HCT116 (cell line): ENCODE data around the gene CISH. TPM values are rescaled to one million over a fixed set of nuclear protein-coding genes. Genes with fewer than 3 reads are reported as not detected.

ENCODE experiments used
- ATAC-seq: fragments of 200-7000 bp; cut with Tn5 transposase; 2 replicates; pipeline ENCODE4 v1.9.1; 2020; ENCODE audit warnings: mild to moderate bottlenecking, moderate library complexity
- BruUV-seq: library from RNA; stranded (reverse); fragments of 400-500 nt; replicated peaks from 2 replicates; lab custom pipeline; 2021; lab: Mats Ljungman, UMichigan
- CTCF ChIA-PET: fragments of 300-600 bp; sonication (Branson Sonifier 250); formaldehyde crosslinking; loops from one replicate; lab custom pipeline; 2021; ENCODE audit warnings: antibody characterized with exemption; lab: Charles Lee
- POLR2A ChIA-PET: fragments of 300-600, 350-600 bp; sonication (Branson Sonifier 250); formaldehyde crosslinking; loops from one replicate; lab custom pipeline; 2021; ENCODE audit warnings: antibody characterized with exemption; lab: Charles Lee
- RAD21 ChIA-PET, 2 experiments: fragments of 300-600 bp; sonication (Branson Sonifier 250); formaldehyde crosslinking; loops; one replicate each; lab custom pipeline; 2023; ENCODE audit warnings: low total read pairs in 2 of 2; ENCODE audit not compliant: uncharacterized antibody in 2 of 2, unreplicated experiment in 2 of 2, low non-redundant PET in 1 of 2; lab: Charles Lee
- DNase-seq: peaks from one replicate; pipeline ENCODE4 v3.0.0-alpha.2; 2010; ENCODE audit warnings: low read depth, low spot score
- H2AFZ ChIP-seq: fragments of 200-600 bp; shearing (Covaris generic), sonication (generic); 2 replicates; pipeline ENCODE4 v1.6.1; 2017; ENCODE audit warnings: low read depth, mixed run types, mixed read lengths, antibody characterized with exemption, low read length; ENCODE audit not compliant: poor library complexity, severe bottlenecking
- H3K27ac ChIP-seq: 2 replicates; pipeline ENCODE4 v1.5.1; 2012; ENCODE audit warnings: low read depth, low read length
- H3K27me3 ChIP-seq: fragments of 200-600 bp; sonication (generic); 2 replicates; pipeline ENCODE4 v1.6.1; 2016; ENCODE audit warnings: mixed run types, low read length, mixed read lengths; ENCODE audit not compliant: insufficient read depth
- H3K36me3 ChIP-seq, 2 experiments: fragments of 200-500 bp in 1 of 2; fragments of 200-600 bp in 1 of 2; sonication (Bioruptor generic) in 1 of 2; sonication (generic) in 1 of 2; 2 replicates each; pipeline versions ENCODE4 v1.5.1 to v1.6.1; 2014 to 2016; ENCODE audit warnings: low read length in 2 of 2, inconsistent platforms in 1 of 2, mixed read lengths in 1 of 2, mixed run types in 1 of 2; ENCODE audit not compliant: insufficient read depth in 2 of 2, control insufficient read depth in 1 of 2
- H3K4me1 ChIP-seq, 2 experiments: fragments of 200-600 bp in 1 of 2; sonication (generic) in 1 of 2; 2 replicates each; pipeline versions ENCODE4 v1.5.1 to v1.6.1; 2012 to 2017; ENCODE audit warnings: low read length in 2 of 2, inconsistent platforms in 1 of 2, mild to moderate bottlenecking in 1 of 2, mixed read lengths in 1 of 2, mixed run types in 1 of 2, moderate library complexity in 1 of 2; ENCODE audit not compliant: insufficient read depth in 2 of 2, control insufficient read depth in 1 of 2
- H3K4me2 ChIP-seq: fragments of 200-600 bp; sonication (generic); 2 replicates; pipeline ENCODE4 v1.6.1; 2017; ENCODE audit warnings: mixed run types, low read length, mixed read lengths
- H3K4me3 ChIP-seq, 2 experiments: fragments of 200-600 bp in 1 of 2; sonication (generic) in 1 of 2; replicated peaks in 1 of 2; 2 replicates each; pipeline ENCODE4 v1.5.1; 2011 to 2016; ENCODE audit warnings: low read length in 2 of 2, control low read depth in 1 of 2, low read depth in 1 of 2, mild to moderate bottlenecking in 1 of 2, mixed read lengths in 1 of 2, mixed run types in 1 of 2
- H3K79me2 ChIP-seq: fragments of 200-600 bp; sonication (generic); 2 replicates; pipeline ENCODE4 v1.6.1; 2017; ENCODE audit warnings: mild to moderate bottlenecking, mixed run types, low read length, moderate library complexity, mixed read lengths; ENCODE audit not compliant: insufficient read depth
- H3K9ac ChIP-seq: fragments of 200-600 bp; sonication (generic); 2 replicates; pipeline ENCODE4 v1.6.1; 2016; ENCODE audit warnings: low read length, mixed read lengths
- H3K9me2 ChIP-seq: fragments of 200-600 bp; sonication (generic), shearing (Covaris generic); 2 replicates; pipeline ENCODE4 v1.6.1; 2017; ENCODE audit warnings: mixed run types, mild to moderate bottlenecking, moderate library complexity; ENCODE audit not compliant: insufficient read depth
- H3K9me3 ChIP-seq, 2 experiments: fragments of 200-500 bp in 1 of 2; fragments of 200-600 bp in 1 of 2; sonication (Bioruptor generic) in 1 of 2; sonication (generic) in 1 of 2; 2 replicates each; pipeline ENCODE4 v1.6.1; 2014 to 2017; ENCODE audit warnings: low read length in 2 of 2, mixed read lengths in 2 of 2, inconsistent platforms in 1 of 2, low read depth in 1 of 2, mild to moderate bottlenecking in 1 of 2, mixed run types in 1 of 2, moderate library complexity in 1 of 2; ENCODE audit not compliant: control insufficient read depth in 1 of 2, insufficient read depth in 1 of 2
- H4K20me1 ChIP-seq: fragments of 200-600 bp; sonication (generic), shearing (Covaris generic); 2 replicates; pipeline ENCODE4 v1.6.1; 2017; ENCODE audit warnings: mixed run types, mild to moderate bottlenecking, moderate library complexity; ENCODE audit not compliant: insufficient read depth
- CBX3 ChIP-seq: IDR thresholded peaks from 2 replicates; pipeline ENCODE4 v1.6.1; 2012; ENCODE audit warnings: low read depth
- CEBPB ChIP-seq: IDR thresholded peaks from 2 replicates; pipeline ENCODE4 v1.6.1; 2012; ENCODE audit warnings: low read depth
- CTCF ChIP-seq, 3 experiments: fragments of 200-600 bp in 1 of 3; sonication (generic) in 1 of 3; IDR thresholded peaks in 2 of 3; conservative IDR thresholded peaks in 1 of 3; 2 replicates each; pipeline ENCODE4 v1.5.1; 2012 to 2017; ENCODE audit warnings: low read depth in 2 of 3, low read length in 2 of 3, antibody characterized with exemption in 1 of 3, borderline replicate concordance in 1 of 3, control low read depth in 1 of 3, mild to moderate bottlenecking in 1 of 3, mixed read lengths in 1 of 3, mixed run types in 1 of 3, moderate library complexity in 1 of 3; ENCODE audit not compliant: insufficient read depth in 1 of 3
- EGR1 ChIP-seq: IDR thresholded peaks from 2 replicates; pipeline ENCODE4 v1.6.1; 2012; ENCODE audit warnings: low read depth
- ELF1 ChIP-seq: IDR thresholded peaks from 2 replicates; pipeline ENCODE4 v1.6.1; 2012; ENCODE audit warnings: low read depth, borderline replicate concordance
- EZH2 ChIP-seq: fragments of 200-600 bp; sonication (generic); IDR thresholded peaks from 2 replicates; pipeline ENCODE4 v1.6.1; 2017; ENCODE audit warnings: antibody characterized with exemption, mixed run types
- EZH2phosphoT487 ChIP-seq: fragments of 200-600 bp; IDR thresholded peaks from 2 replicates; pipeline ENCODE4 v1.6.1; 2018; ENCODE audit warnings: antibody characterized with exemption, borderline replicate concordance
- FOSL1 ChIP-seq: IDR thresholded peaks from 2 replicates; pipeline ENCODE4 v1.6.1; 2012; ENCODE audit warnings: low read depth
- JUND ChIP-seq: IDR thresholded peaks from 2 replicates; pipeline ENCODE4 v1.6.1; 2012
- MAX ChIP-seq: IDR thresholded peaks from 2 replicates; pipeline ENCODE4 v1.6.1; 2012
- POLR2AphosphoS5 ChIP-seq: IDR thresholded peaks from 2 replicates; pipeline ENCODE4 v1.6.1; 2011; ENCODE audit warnings: mild to moderate bottlenecking, low read depth, low read length, moderate library complexity
- RAD21 ChIP-seq: IDR thresholded peaks from 2 replicates; pipeline ENCODE4 v1.6.1; 2012; ENCODE audit warnings: low read depth, mild to moderate bottlenecking
- TCF7L2 ChIP-seq: IDR thresholded peaks from 2 replicates; pipeline ENCODE4 v1.7.0; 2011; ENCODE audit warnings: borderline replicate concordance, inconsistent platforms; ENCODE audit not compliant: insufficient read depth, insufficient read length; ENCODE audit errors: extremely low read depth
- ZFX ChIP-seq: fragments of 450-650 bp; IDR thresholded peaks from 2 replicates; pipeline ENCODE4 v1.6.1; 2017
- ZNF274 ChIP-seq: fragments of 200-500 bp; sonication (Bioruptor generic); IDR thresholded peaks from 2 replicates; pipeline ENCODE4 v1.6.1; 2014; ENCODE audit warnings: mild to moderate bottlenecking, low read depth, low read length, inconsistent platforms
- intact Hi-C: fragments of 100-400 bp; cut with micrococcal nuclease; formaldehyde crosslinking; loops from 2 replicates; pipeline ENCODE4 v1.10.0; 2022
- total RNA-seq: library from RNA; stranded (reverse); gene quantifications from one replicate; pipeline ENCODE4 v1.2.1, GENCODE V29; 2021; ENCODE audit not compliant: unreplicated experiment

The CISH gene
- total RNA-seq, 1 experiment from 2014 or later, result 4.5 TPM

DNA sequence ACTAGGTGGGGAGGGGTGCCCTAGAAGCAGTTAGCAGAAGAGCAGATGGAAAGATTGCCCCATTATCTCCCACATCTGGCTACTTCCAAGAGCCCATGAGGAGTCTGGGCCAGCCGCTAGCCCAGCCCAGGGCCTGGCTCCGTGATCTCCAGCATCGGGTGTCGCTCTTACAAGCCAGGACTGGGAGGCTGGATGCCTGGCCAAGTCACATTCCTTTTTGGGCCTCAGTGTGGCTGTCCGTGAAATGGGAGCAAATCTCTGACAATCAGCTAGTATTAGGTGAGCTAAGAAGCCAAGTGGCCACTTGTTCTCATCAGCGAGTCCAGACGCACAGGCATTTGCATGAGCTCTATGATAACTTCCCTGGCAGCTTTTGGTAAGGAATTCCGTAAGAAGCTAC lies 39.9 kb upstream of the CISH start:
- no peak overlapping the region for H3K4me3 ChIP-seq
- H3K36me3 ChIP-seq, result peaks cover 0 to 6% of the 10 kb centered on the region in 2 experiments; a peak in 2 of 4 replicates
- ChIA-PET POLR2A (interaction anchor here (1.0 to 1.1 kb wide), 2 partner anchors 8 to 35 kb away, joined by 3 read pairs; partner anchors contain the start of gene MAPKAPK3), CTCF (interaction anchor here (2.8 to 4.9 kb wide), 2 partner anchors 24 to 34 kb away, joined by 29 to 83 read pairs; partner anchors contain the start of gene MAPKAPK3), RAD21 (interaction anchor here (0.8 to 2.0 kb wide), 2 partner anchors 24 to 35 kb away, joined by 3 to 12 read pairs; no protein-coding TSS in a partner anchor)
- intact Hi-C loops, result no loop called here
- H3K27ac ChIP-seq, result no peak overlapping the region
- H3K9me3 ChIP-seq, result no peaks in the 10 kb centered on the region
- no peak overlapping the region for H2AFZ ChIP-seq
- H3K9me2 ChIP-seq, result no peaks in the 10 kb centered on the region
- no peak for ATAC-seq
- H4K20me1 ChIP-seq, result no peaks in the 10 kb centered on the region
- no peak for TF ChIP-seq CTCF (IDR thresholded peaks at IDR 0.05 in 2 of 3, conservative IDR thresholded peaks at IDR 0.05 in 1 of 3; ENCODE audit: borderline replicate concordance in 1 of 3, insufficient read depth in 1 of 3, low read depth in 2 of 3, low read length in 2 of 3)
- TF ChIP-seq POLR2AphosphoS5, result no peak
- no peak for TF ChIP-seq CEBPB
- no peak for TF ChIP-seq ZFX
- peaks cover 5 to 23% of the 10 kb centered on the region in 2 experiments for H3K4me1 ChIP-seq
- no peak overlapping the region for H3K4me2 ChIP-seq
- no TSS peak for BruUV-seq
- no peak for DNase-seq
- no peak overlapping the region for H3K9ac ChIP-seq
- H3K79me2 ChIP-seq, result no peaks in the 10 kb centered on the region
- no peaks in the 10 kb centered on the region for H3K27me3 ChIP-seq

- intact Hi-C loops, result no loop called here
- peaks cover 0 to 8% of the 10 kb centered on the region in 2 experiments; a peak in 2 of 4 replicates for H3K36me3 ChIP-seq
- CTCF ChIA-PET, result no interaction called here
These were observed 38.4 kb upstream of the CISH start for GRCh38 chr3:50650018-50650417.

More at GRCh38 chr3:50650018-50650417, 38.4 kb upstream of the CISH start:
- ChIA-PET POLR2A (interaction anchor here (1.6 kb wide), 1 partner anchor 735 kb away, joined by 4 read pairs; the partner anchor contains the start of gene MANF), RAD21 (no interaction called here)
- Histone ChIP-seq H3K4me3 (no peak overlapping the region), H3K9ac (no peak overlapping the region), H3K79me2 (no peaks in the 10 kb centered on the region), H3K9me2 (no peaks in the 10 kb centered on the region), H3K4me1 (peaks cover 0 to 17% of the 10 kb centered on the region in 2 experiments; a peak in 3 of 4 replicates), H4K20me1 (no peaks in the 10 kb centered on the region), H3K9me3 (no peaks in the 10 kb centered on the region), H3K27me3 (no peaks in the 10 kb centered on the region), H2AFZ (no peak overlapping the region), H3K4me2 (no peak overlapping the region), H3K27ac (no peak overlapping the region)
- TF ChIP-seq RAD21 (no peak), ZNF274 (no peak), CBX3 (no peak), EGR1 (no peak), ZFX (no peak), FOSL1 (no peak), JUND (no peak), EZH2 (no peak), MAX (no peak), TCF7L2 (no peak), CTCF (IDR thresholded peaks at IDR 0.05 in 2 of 3, conservative IDR thresholded peaks at IDR 0.05 in 1 of 3; ENCODE audit: borderline replicate concordance in 1 of 3, insufficient read depth in 1 of 3, low read depth in 2 of 3, low read length in 2 of 3) (no peak), EZH2phosphoT487 (no peak), ELF1 (no peak)
- ATAC-seq, result no peak
- no peak for DNase-seq
- no TSS peak for BruUV-seq
